RWPE2 (cell line): ENCODE results near the gene AIM2.
A peak's percentile ranks its signal among the peaks of the same experiment; 100 is the strongest.
"Not testable (repeated sequence)": the region's sequence is repeated elsewhere in the genome, so short reads cannot be mapped to it uniquely, and the experiment has no call there.

ENCODE experiments used
- ATAC-seq: fragments of 200-7000 bp; cut with Tn5 transposase; 3 replicates; pipeline ENCODE4 v1.9.1; 2021; ENCODE audit warnings: low read depth
- DNase-seq: peaks from one replicate; pipeline ENCODE4 v3.0.0-alpha.2; 2020; ENCODE audit warnings: low spot score
- H3K27ac ChIP-seq: fragments of 450-650 bp; 2 replicates; pipeline ENCODE4 v1.5.1; 2017; ENCODE audit warnings: mild to moderate bottlenecking; ENCODE audit not compliant: poor library complexity, severe bottlenecking
- H3K27me3 ChIP-seq: fragments of 250-450 bp; sonication (Bioruptor Pico); 2 replicates; pipeline ENCODE4 v1.5.1; 2021; ENCODE audit warnings: mild to moderate bottlenecking, moderate library complexity; ENCODE audit not compliant: insufficient read depth, poor library complexity, severe bottlenecking
- H3K36me3 ChIP-seq: fragments of 250-450 bp; sonication (Bioruptor Pico); 2 replicates; pipeline ENCODE4 v1.5.1; 2020; ENCODE audit warnings: low read depth, mild to moderate bottlenecking, moderate library complexity
- H3K4me1 ChIP-seq: fragments of 250-450 bp; sonication (Bioruptor Pico); 2 replicates; pipeline ENCODE4 v1.5.1; 2021; ENCODE audit warnings: mild to moderate bottlenecking, moderate library complexity; ENCODE audit not compliant: insufficient read depth, poor library complexity, severe bottlenecking
- H3K4me3 ChIP-seq: fragments of 250-450 bp; sonication (Bioruptor Pico); 2 replicates; pipeline ENCODE4 v1.5.1; 2021; ENCODE audit warnings: mild to moderate bottlenecking, moderate library complexity; ENCODE audit not compliant: severe bottlenecking
- H3K9me3 ChIP-seq: fragments of 250-450 bp; sonication (Bioruptor Pico); 2 replicates; pipeline ENCODE4 v1.5.1; 2021; ENCODE audit warnings: mild to moderate bottlenecking, moderate library complexity; ENCODE audit not compliant: severe bottlenecking
- CTCF ChIP-seq: fragments of 450-650 bp; IDR thresholded peaks from one replicate; pipeline ENCODE4 v1.5.1; 2017; ENCODE audit warnings: mild to moderate bottlenecking, moderate library complexity; ENCODE audit not compliant: poor library complexity, severe bottlenecking

Gene AIM2

GRCh38 chr1:159056069-159056698, 20.4 kb downstream of the AIM2 start:
- H3K27ac ChIP-seq, result peak overlapping the region; percentile 37
- no peaks in the 10 kb centered on the region for H3K9me3 ChIP-seq
- TF ChIP-seq CTCF, result no peak
- DNase-seq, result no peak
- H3K4me3 ChIP-seq, result no peak overlapping the region
- H3K4me1 ChIP-seq, result peaks cover 7% of the 10 kb centered on the region
- H3K27me3 ChIP-seq, result no peaks in the 10 kb centered on the region
- ATAC-seq, result no peak
- H3K36me3 ChIP-seq, result peaks cover 42% of the 10 kb centered on the region

GRCh38 chr1:159055181-159055641, 21.4 kb downstream of the AIM2 start:
- DNase-seq (no peak), ATAC-seq (no peak)
- peak overlapping the region; percentile 37 for H3K27ac ChIP-seq
- H3K9me3 ChIP-seq, result no peaks in the 10 kb centered on the region
- H3K27me3 ChIP-seq, result no peaks in the 10 kb centered on the region
- no peak for TF ChIP-seq CTCF
- peaks cover 52% of the 10 kb centered on the region for H3K36me3 ChIP-seq
- no peak overlapping the region for H3K4me3 ChIP-seq
- H3K4me1 ChIP-seq, result peaks cover 7% of the 10 kb centered on the region

- Histone ChIP-seq H3K4me1 (peaks cover 7% of the 10 kb centered on the region), H3K36me3 (peaks cover 60% of the 10 kb centered on the region), H3K27ac (peak overlapping the region; percentile 37), H3K27me3 (no peaks in the 10 kb centered on the region), H3K4me3 (no peak overlapping the region), H3K9me3 (no peaks in the 10 kb centered on the region)
- TF ChIP-seq CTCF, result no peak
- DNase-seq (no peak), ATAC-seq (no peak)
Measured at GRCh38 chr1:159054427-159054826, 22.1 kb downstream of the AIM2 start.

GRCh38 chr1:159051436-159051835, 25.1 kb downstream of the AIM2 start:
- peaks cover 66% of the 10 kb centered on the region for H3K36me3 ChIP-seq
- H3K4me3 ChIP-seq, result no peak overlapping the region
- peaks cover 7% of the 10 kb centered on the region for H3K4me1 ChIP-seq
- DNase-seq (no peak), ATAC-seq (no peak)
- no peak overlapping the region for H3K27ac ChIP-seq
- H3K9me3 ChIP-seq, result no peaks in the 10 kb centered on the region
- no peaks in the 10 kb centered on the region for H3K27me3 ChIP-seq
- TF ChIP-seq CTCF, result no peak

GRCh38 chr1:159046486-159046885, 30.1 kb downstream of the AIM2 start:
- H3K9me3 ChIP-seq, H3K27me3 ChIP-seq, H3K4me3 ChIP-seq, ATAC-seq, H3K4me1 ChIP-seq, H3K27ac ChIP-seq, DNase-seq: not testable (repeated sequence)
- H3K36me3 ChIP-seq, result peaks cover 59% of the 10 kb centered on the region
